IMR-90 (cell line): ENCODE results near the gene ITGB2. TPM values are rescaled to one million over a fixed set of nuclear protein-coding genes. Genes with fewer than 3 reads are reported as not detected.

Experiments used
- ATAC-seq: fragments of 200-7000 bp; cut with Tn5 transposase; 2 replicates; pipeline ENCODE4 v1.9.1; 2020; ENCODE audit warnings: low read depth, mild to moderate bottlenecking, moderate library complexity
- Bru-seq: library from RNA; stranded (reverse); fragments of 400-500 nt; gene quantifications from one replicate; lab custom pipeline; 2021; lab: Mats Ljungman, UMichigan
- BruChase-seq, 2 experiments: library from RNA; stranded (reverse); fragments of 400-500 nt; gene quantifications; one replicate each; lab custom pipeline; 2021; lab: Mats Ljungman, UMichigan
- BruUV-seq: library from RNA; stranded (reverse); fragments of 400-500 nt; replicated peaks from 2 replicates; lab custom pipeline; 2021; lab: Mats Ljungman, UMichigan
- CTCF ChIA-PET: fragments of 300-600 bp; formaldehyde crosslinking; extraction: SDS; loops from one replicate; lab custom pipeline; 2021; ENCODE audit warnings: antibody characterized with exemption; lab: Yijun Ruan, JAX
- POLR2A ChIA-PET: fragments of 300-600 bp; sonication (Branson Sonifier 250); formaldehyde crosslinking; loops from one replicate; lab custom pipeline; 2022; ENCODE audit warnings: antibody characterized with exemption; ENCODE audit not compliant: unreplicated experiment; lab: Charles Lee
- DNase-seq: peaks from one replicate; pipeline ENCODE4 v3.0.0; 2013
- H2AFZ ChIP-seq: replicated peaks from 2 replicates; pipeline ENCODE3; 2013; ENCODE audit warnings: low read length, mild to moderate bottlenecking; ENCODE audit not compliant: poor library complexity
- H2AK5ac ChIP-seq: 2 replicates; pipeline ENCODE4 v1.6.1; 2013; ENCODE audit warnings: low read depth, low read length, inconsistent platforms
- H2AK9ac ChIP-seq: replicated peaks from 2 replicates; pipeline ENCODE3; 2013; ENCODE audit warnings: mild to moderate bottlenecking, low read depth, low read length, moderate library complexity; ENCODE audit not compliant: poor library complexity
- H2BK120ac ChIP-seq: 2 replicates; pipeline ENCODE4 v1.6.1; 2013; ENCODE audit warnings: low read depth, low read length, inconsistent platforms
- H2BK15ac ChIP-seq: 3 replicates; pipeline ENCODE4 v1.6.1; 2013; ENCODE audit warnings: low read depth, low read length, inconsistent platforms
- H2BK20ac ChIP-seq: 2 replicates; pipeline ENCODE4 v1.6.1; 2013; ENCODE audit warnings: low read depth, mild to moderate bottlenecking, inconsistent platforms, low read length, moderate library complexity
- H2BK5ac ChIP-seq: 2 replicates; pipeline ENCODE4 v1.6.1; 2013; ENCODE audit warnings: mild to moderate bottlenecking, low read depth, low read length, inconsistent platforms; ENCODE audit not compliant: poor library complexity, severe bottlenecking
- H3K14ac ChIP-seq: replicated peaks from 2 replicates; pipeline ENCODE4 v1.6.1; 2013; ENCODE audit warnings: low read depth, low read length, inconsistent platforms
- H3K18ac ChIP-seq: 2 replicates; pipeline ENCODE4 v1.6.1; 2013; ENCODE audit warnings: low read depth, low read length, control low read depth
- H3K23ac ChIP-seq: 2 replicates; pipeline ENCODE4 v1.6.1; 2013; ENCODE audit warnings: low read depth, low read length, inconsistent platforms
- H3K27ac ChIP-seq: 2 replicates; pipeline ENCODE4 v1.5.1; 2013; ENCODE audit warnings: mild to moderate bottlenecking, control low read depth, low read length; ENCODE audit not compliant: insufficient read depth
- H3K27me3 ChIP-seq: 2 replicates; pipeline ENCODE4 v1.6.1; 2013; ENCODE audit warnings: low read length; ENCODE audit not compliant: control insufficient read depth, insufficient read depth
- H3K36me3 ChIP-seq: 2 replicates; pipeline ENCODE4 v1.6.1; 2013; ENCODE audit warnings: low read length, mixed read lengths; ENCODE audit not compliant: control insufficient read depth, insufficient read depth
- H3K4ac ChIP-seq: 2 replicates; pipeline ENCODE4 v1.6.1; 2013; ENCODE audit warnings: low read depth, low read length, inconsistent platforms
- H3K4me1 ChIP-seq: 2 replicates; pipeline ENCODE4 v1.6.1; 2013; ENCODE audit warnings: low read length, mixed read lengths; ENCODE audit not compliant: control insufficient read depth, insufficient read depth
- H3K4me2 ChIP-seq: 2 replicates; pipeline ENCODE4 v1.6.1; 2013; ENCODE audit warnings: low read depth, mild to moderate bottlenecking, control low read depth, low read length, moderate library complexity
- H3K4me3 ChIP-seq: 2 replicates; pipeline ENCODE4 v1.5.1; 2013; ENCODE audit warnings: low read depth, mild to moderate bottlenecking, control low read depth, low read length, moderate library complexity; ENCODE audit not compliant: insufficient read depth
- H3K56ac ChIP-seq: 2 replicates; pipeline ENCODE4 v1.6.1; 2013; ENCODE audit warnings: low read length, inconsistent platforms; ENCODE audit not compliant: insufficient read depth; ENCODE audit errors: extremely low read depth
- H3K79me1 ChIP-seq, 2 experiments: 2 replicates each; pipeline ENCODE4 v1.6.1; 2013; ENCODE audit warnings: low read length in 2 of 2, inconsistent platforms in 1 of 2, low read depth in 1 of 2
- H3K9ac ChIP-seq: 2 replicates; pipeline ENCODE4 v1.6.1; 2013; ENCODE audit warnings: low read depth, low read length, control low read depth
- H3K9me1 ChIP-seq: 2 replicates; pipeline ENCODE4 v1.6.1; 2013; ENCODE audit warnings: low read length, inconsistent platforms; ENCODE audit not compliant: insufficient read depth
- H3K9me3 ChIP-seq: 2 replicates; pipeline ENCODE4 v1.6.1; 2013; ENCODE audit warnings: low read length; ENCODE audit not compliant: control insufficient read depth, insufficient read depth
- H4K20me1 ChIP-seq: 2 replicates; pipeline ENCODE4 v1.6.1; 2013; ENCODE audit warnings: low read length, inconsistent platforms; ENCODE audit not compliant: insufficient read depth
- H4K5ac ChIP-seq: 2 replicates; pipeline ENCODE4 v1.6.1; 2013; ENCODE audit warnings: mild to moderate bottlenecking, low read depth, low read length, control low read depth
- H4K8ac ChIP-seq, 2 experiments: 2 replicates each; pipeline ENCODE4 v1.6.1; 2013; ENCODE audit warnings: low read depth in 2 of 2, low read length in 2 of 2, control low read depth in 1 of 2, inconsistent platforms in 1 of 2
- H4K91ac ChIP-seq: 2 replicates; pipeline ENCODE4 v1.6.1; 2013; ENCODE audit warnings: low read depth, low read length, inconsistent platforms; ENCODE audit not compliant: insufficient read depth
- BHLHE40 ChIP-seq: fragments of 150-350 bp; IDR thresholded peaks from 2 replicates; pipeline ENCODE4 v1.6.1; 2016; ENCODE audit warnings: mild to moderate bottlenecking, low read depth, low read length
- CEBPB ChIP-seq: IDR thresholded peaks from 2 replicates; pipeline ENCODE4 v1.6.1; 2012; ENCODE audit warnings: low read depth, low read length, improper control_type of control experiment
- CHD1 ChIP-seq: IDR thresholded peaks from 2 replicates; pipeline ENCODE4 v1.6.1; 2012; ENCODE audit warnings: low read depth, low read length, improper control_type of control experiment
- CTCF ChIP-seq: conservative IDR thresholded peaks from 2 replicates; pipeline ENCODE4 v1.5.1; 2012; ENCODE audit warnings: mild to moderate bottlenecking, low read depth, low read length, improper control_type of control experiment
- MAZ ChIP-seq: IDR thresholded peaks from 2 replicates; pipeline ENCODE4 v1.6.1; 2012; ENCODE audit warnings: low read depth, mild to moderate bottlenecking, low read length, improper control_type of control experiment, moderate library complexity, borderline replicate concordance
- MXI1 ChIP-seq: IDR thresholded peaks from 2 replicates; pipeline ENCODE4 v1.6.1; 2012; ENCODE audit warnings: low read depth, mild to moderate bottlenecking, low read length, moderate library complexity, borderline replicate concordance
- RCOR1 ChIP-seq: IDR thresholded peaks from 2 replicates; pipeline ENCODE4 v1.6.1; 2012; ENCODE audit warnings: mild to moderate bottlenecking, low read length, improper control_type of control experiment; ENCODE audit not compliant: insufficient replicate concordance
- SMC3 ChIP-seq: fragments of 150-350 bp; IDR thresholded peaks from 2 replicates; pipeline ENCODE4 v1.6.1; 2016; ENCODE audit warnings: low read depth, mild to moderate bottlenecking, antibody characterized with exemption, low read length, moderate library complexity
- USF2 ChIP-seq: fragments of 150-350 bp; IDR thresholded peaks from 2 replicates; pipeline ENCODE4 v1.6.1; 2017; ENCODE audit warnings: mild to moderate bottlenecking, antibody characterized with exemption, low read length, low read depth
- WGBS, 2 experiments: methylation state at CpG; one replicate each; pipeline versions ENCODE4 v1.1.5 to v1.1.7; 2013; ENCODE audit warnings: missing lambda C conversion rate in 2 of 2; ENCODE audit not compliant: insufficient read length in 1 of 2; ENCODE audit errors: extremely low coverage in 2 of 2; 5-methylcytosine and 5-hydroxymethylcytosine counted together
- dilution Hi-C: fragments of 300-500 bp; cut with HindIII; formaldehyde crosslinking; loops from one replicate; pipeline ENCODE4 v1.14.3; 2018; ENCODE audit warnings: low sequenced_read_pairs; ENCODE audit not compliant: unreplicated experiment
- in situ Hi-C: fragments of 300-500 bp; cut with MboI; formaldehyde crosslinking; loops from 3 replicates; pipeline ENCODE4 v1.14.3; 2019; ENCODE audit warnings: low sequenced_read_pairs, inconsistent platforms, mixed read lengths
- intact Hi-C: fragments of 100-400 bp; cut with micrococcal nuclease; formaldehyde crosslinking; loops from 2 replicates; pipeline ENCODE4 v1.10.0; 2022
- long read RNA-seq: library from polyadenylated mRNA; unstranded; transcript quantifications from one replicate; pipeline ENCODE4 v2.0.0, GENCODE V29; 2021; ENCODE audit not compliant: unreplicated experiment
- polyA plus RNA-seq, 3 experiments: library from polyadenylated mRNA; depleted of rRNA; stranded (reverse); fragments of >200 nt; gene quantifications; 2 replicates each; pipeline ENCODE4 v1.2.3, GENCODE V29; 2012; ENCODE audit warnings: low replicate concordance in 1 of 3
- total RNA-seq: library from RNA; depleted of rRNA; stranded (reverse); fragments of >200 nt; gene quantifications from 2 replicates; pipeline ENCODE4 v1.2.3, GENCODE V29; 2012; rRNA removed
- TF ChIP-seq, protein P1 (sequence below): fragments of 150-350 bp; IDR thresholded peaks from 2 replicates; pipeline ENCODE4 v1.6.1; 2016; ENCODE audit warnings: low read depth, mild to moderate bottlenecking, low read length, moderate library complexity, borderline replicate concordance

Gene ITGB2
- total RNA-seq (not detected in 2 replicates), polyA plus RNA-seq (2012; rRNA removed) (0.14 TPM in 1 of 2 replicates, not detected in the other), Bru-seq, nascent RNA (percentile 2 among the genes with signal in this experiment), BruChase-seq, experiment 1, labeled RNA remaining after a 6-hour chase (percentile 7 among the genes with signal in this experiment), BruChase-seq, experiment 2, labeled RNA remaining after a 2-hour chase (percentile 6 among the genes with signal in this experiment)
- 0.06 and 0.15 TPM in 2 replicates for polyA plus RNA-seq (2012; cell fraction: cytosol; rRNA removed)
- 0.07 TPM in 1 of 2 replicates, not detected in the other for polyA plus RNA-seq (2012; cell fraction: nucleus; rRNA removed; ENCODE audit: low replicate concordance)
- long read RNA-seq = 0 reads

DNA sequence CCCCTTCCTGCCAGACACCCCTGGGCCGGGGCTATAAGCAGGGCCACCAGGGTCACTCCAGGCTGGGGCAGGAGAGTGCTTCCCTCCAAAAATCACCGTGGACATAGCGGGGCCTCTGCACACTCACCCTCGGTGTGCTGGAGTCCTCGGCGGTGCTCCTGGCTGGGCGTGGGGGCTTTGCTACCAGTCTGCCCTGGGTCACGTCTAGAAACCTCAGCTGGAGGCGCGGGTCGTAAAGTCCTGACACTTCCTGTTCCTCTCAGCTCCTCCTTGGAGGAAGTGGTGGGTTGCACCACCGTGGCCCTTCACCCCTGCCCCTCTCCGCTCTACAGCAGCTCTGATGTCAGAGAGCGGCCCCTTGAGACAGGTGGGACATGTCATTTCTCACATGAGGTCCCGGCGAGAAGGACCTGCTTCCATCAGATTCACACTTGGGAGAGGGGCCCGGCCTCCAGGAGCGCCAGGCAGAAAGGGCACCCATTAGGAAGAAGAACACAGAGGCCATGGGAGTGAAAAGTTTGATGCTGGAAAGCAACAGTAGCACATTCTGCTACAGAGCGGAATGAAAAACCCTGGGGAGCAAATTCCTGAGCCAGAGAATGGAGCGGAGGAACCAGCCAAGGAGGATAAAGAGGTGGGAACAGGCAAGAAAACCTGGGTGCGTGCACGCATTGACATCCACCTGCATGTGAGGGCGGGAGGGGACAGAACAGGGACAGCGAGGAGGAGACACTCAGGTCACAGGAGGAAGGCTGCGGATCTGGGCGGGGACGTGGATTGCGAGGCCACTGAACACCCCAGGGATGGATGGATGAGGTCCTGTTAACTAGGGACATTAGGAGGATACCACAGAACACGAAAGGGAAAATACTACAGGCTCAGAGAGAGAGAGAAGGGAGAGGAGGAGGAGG, at the start of gene ITGB2:
ITGB2 (minus strand) TSS at position 206 of the 911 bp plus-strand sequence. CDS start 10,117 bp downstream, outside the sequence.
- dilution Hi-C loops = no loop called here
- H3K79me1 ChIP-seq = no peaks in the 10 kb centered on the region
- H3K9me3 ChIP-seq = no peaks in the 10 kb centered on the region
- no peak within 1 kb of the TSS for H4K91ac ChIP-seq
- DNase-seq = no peak
- TF ChIP-seq USF2 (no peak), BHLHE40 (no peak), CEBPB (no peak), SMC3 (no peak), RCOR1 (no peak), CHD1 (no peak), CTCF (no peak), MXI1 (no peak), MAZ (no peak)
- TF ChIP-seq, protein P1, sequence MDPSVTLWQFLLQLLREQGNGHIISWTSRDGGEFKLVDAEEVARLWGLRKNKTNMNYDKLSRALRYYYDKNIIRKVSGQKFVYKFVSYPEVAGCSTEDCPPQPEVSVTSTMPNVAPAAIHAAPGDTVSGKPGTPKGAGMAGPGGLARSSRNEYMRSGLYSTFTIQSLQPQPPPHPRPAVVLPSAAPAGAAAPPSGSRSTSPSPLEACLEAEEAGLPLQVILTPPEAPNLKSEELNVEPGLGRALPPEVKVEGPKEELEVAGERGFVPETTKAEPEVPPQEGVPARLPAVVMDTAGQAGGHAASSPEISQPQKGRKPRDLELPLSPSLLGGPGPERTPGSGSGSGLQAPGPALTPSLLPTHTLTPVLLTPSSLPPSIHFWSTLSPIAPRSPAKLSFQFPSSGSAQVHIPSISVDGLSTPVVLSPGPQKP = no peak
- H2BK120ac ChIP-seq = no peak within 1 kb of the TSS
- H3K27me3 ChIP-seq = peaks cover 71% of the 10 kb centered on the region
- H2BK20ac ChIP-seq = no peak within 1 kb of the TSS
- no peak within 1 kb of the TSS for H3K27ac ChIP-seq
- H2BK15ac ChIP-seq = no peak within 1 kb of the TSS
- no peak within 1 kb of the TSS for H4K5ac ChIP-seq
- BruUV-seq = no TSS peak
- ChIA-PET CTCF (no interaction called here), POLR2A (no interaction called here)
- peaks cover 3% of the 10 kb centered on the region; the same call in 1 of the 2 replicates for H4K20me1 ChIP-seq
- H3K4ac ChIP-seq = no peak within 1 kb of the TSS
- no peak within 1 kb of the TSS for H3K4me2 ChIP-seq
- H3K4me1 ChIP-seq = no peaks in the 10 kb centered on the region
- H3K9ac ChIP-seq = no peak within 1 kb of the TSS
- 0 out of 2 replicates have a peak, but pooled peaks cover 2% of the 10 kb centered on the region for H3K9me1 ChIP-seq
- 32% methylated on average over 18 of the region's 29 CpGs; no CpG with 5 or more reads in 1 of the 2 experiments for WGBS, 2 experiments
- H3K14ac ChIP-seq = no peak within 1 kb of the TSS
- no peak within 1 kb of the TSS for H3K18ac ChIP-seq
- H4K8ac ChIP-seq = no peak within 1 kb of the TSS
- intact Hi-C loops = no loop called here
- in situ Hi-C loops = no loop called here
- no peak within 1 kb of the TSS for H3K23ac ChIP-seq
- H3K4me3 ChIP-seq = no peak within 1 kb of the TSS
- H2AK5ac ChIP-seq = peak within 1 kb of the TSS; percentile 52; the same call in 1 of the 2 replicates
- ATAC-seq = no peak
- H2AK9ac ChIP-seq = peak within 1 kb of the TSS; percentile 19
- H3K56ac ChIP-seq = no peak within 1 kb of the TSS
- H3K36me3 ChIP-seq = no peaks in the 10 kb centered on the region
- no peak within 1 kb of the TSS for H2AFZ ChIP-seq
- no peak within 1 kb of the TSS for H2BK5ac ChIP-seq
